Neural cell (in vitro differentiated cells): ENCODE data around the gene FIGNL2. TPM values are rescaled to one million over a fixed set of nuclear protein-coding genes. Genes with fewer than 3 reads are reported as not detected.
"Not testable (repeated sequence)": the region's sequence is repeated elsewhere in the genome, so short reads cannot be mapped to it uniquely, and the experiment has no call there.

Experiments
- H2AFZ ChIP-seq: fragments of 200-600, 300-800 bp; sonication (generic), shearing (Covaris generic); 2 replicates; pipeline ENCODE4 v1.6.0; 2014; ENCODE audit warnings: low read depth, mild to moderate bottlenecking, antibody characterized with exemption, low read length, moderate library complexity
- H3F3A ChIP-seq: fragments of 200-600 bp; shearing (Covaris generic); 2 replicates; pipeline ENCODE4 v1.6.1; 2016; ENCODE audit warnings: mild to moderate bottlenecking, moderate library complexity, mixed read lengths, antibody characterized with exemption, low read length; ENCODE audit not compliant: insufficient read depth, poor library complexity, severe bottlenecking
- H3K27ac ChIP-seq: fragments of 200-600, 300-800 bp; sonication (generic), shearing (Covaris generic); 2 replicates; pipeline ENCODE4 v1.5.1; 2014; ENCODE audit warnings: mild to moderate bottlenecking, low read length, moderate library complexity
- H3K27me3 ChIP-seq: fragments of 300-800, 200-600 bp; sonication (generic), shearing (Covaris generic); 2 replicates; pipeline ENCODE4 v1.6.0; 2014; ENCODE audit warnings: mild to moderate bottlenecking, low read depth, low read length, moderate library complexity; ENCODE audit not compliant: insufficient read depth
- H3K36me3 ChIP-seq: fragments of 300-800, 200-600 bp; sonication (generic), shearing (Covaris generic); 2 replicates; pipeline ENCODE4 v1.5.1; 2014; ENCODE audit warnings: mild to moderate bottlenecking, antibody characterized with exemption, low read length, moderate library complexity; ENCODE audit not compliant: insufficient read depth
- H3K4me2 ChIP-seq: fragments of 300-800, 200-600 bp; sonication (generic), shearing (Covaris generic); 2 replicates; pipeline ENCODE4 v1.6.0; 2014; ENCODE audit warnings: mild to moderate bottlenecking, low read length
- H3K4me3 ChIP-seq: fragments of 300-800, 200-600 bp; sonication (generic), shearing (Covaris generic); 2 replicates; pipeline ENCODE4 v1.5.1; 2014; ENCODE audit warnings: mild to moderate bottlenecking, low read length, moderate library complexity
- H3K79me2 ChIP-seq: fragments of 200-600 bp; shearing (Covaris generic); replicated peaks from 2 replicates; pipeline ENCODE4 v1.6.0; 2014; ENCODE audit warnings: mild to moderate bottlenecking, low read length, moderate library complexity; ENCODE audit not compliant: insufficient read depth
- H3K9ac ChIP-seq: fragments of 300-800, 200-600 bp; sonication (generic), shearing (Covaris generic); 2 replicates; pipeline ENCODE4 v1.6.1; 2016; ENCODE audit warnings: mild to moderate bottlenecking, low read length, mixed read lengths
- H3K9me2 ChIP-seq: fragments of 200-600 bp; shearing (Covaris generic); 2 replicates; pipeline ENCODE4 v1.6.1; 2016; ENCODE audit warnings: mild to moderate bottlenecking, low read length, mixed read lengths; ENCODE audit not compliant: insufficient read depth
- H3K9me3 ChIP-seq: fragments of 200-600, 300-800 bp; sonication (generic), shearing (Covaris generic); 2 replicates; pipeline ENCODE4 v1.6.1; 2016; ENCODE audit warnings: mild to moderate bottlenecking, mixed run types, low read length, moderate library complexity, mixed read lengths
- H4K20me1 ChIP-seq: fragments of 200-600 bp; shearing (Covaris generic); 2 replicates; pipeline ENCODE4 v1.6.1; 2016; ENCODE audit warnings: mild to moderate bottlenecking, mixed run types; ENCODE audit not compliant: insufficient read depth
- CTCF ChIP-seq: fragments of 450-650 bp; IDR thresholded peaks from 2 replicates; pipeline ENCODE4 v1.5.1; 2014; ENCODE audit warnings: antibody characterized with exemption, mild to moderate bottlenecking, moderate library complexity; ENCODE audit not compliant: poor library complexity, severe bottlenecking
- EP300 ChIP-seq: fragments of 450-650 bp; conservative IDR thresholded peaks from 2 replicates; pipeline ENCODE4 v1.6.1; 2014; ENCODE audit warnings: antibody characterized with exemption, mild to moderate bottlenecking, moderate library complexity; ENCODE audit not compliant: poor library complexity, severe bottlenecking
- EZH2 ChIP-seq: fragments of 200-600, 300-800 bp; shearing (Covaris generic), sonication (generic); IDR thresholded peaks from 2 replicates; pipeline ENCODE4 v1.6.1; 2014; ENCODE audit warnings: antibody characterized with exemption, low read length, borderline replicate concordance, mild to moderate bottlenecking; ENCODE audit not compliant: insufficient read depth, poor library complexity, severe bottlenecking
- MXI1 ChIP-seq: fragments of 450-650 bp; conservative IDR thresholded peaks from 2 replicates; pipeline ENCODE4 v1.6.1; 2014; ENCODE audit warnings: antibody characterized with exemption, mild to moderate bottlenecking; ENCODE audit not compliant: poor library complexity, severe bottlenecking
- POLR2AphosphoS5 ChIP-seq: IDR thresholded peaks from 2 replicates; pipeline ENCODE4 v1.6.1; 2012
- RAD21 ChIP-seq: fragments of 450-650 bp; conservative IDR thresholded peaks from 2 replicates; pipeline ENCODE4 v1.6.1; 2014; ENCODE audit warnings: antibody characterized with exemption, mild to moderate bottlenecking, moderate library complexity
- SMC3 ChIP-seq: fragments of 450-650 bp; conservative IDR thresholded peaks from 2 replicates; pipeline ENCODE4 v1.6.1; 2014; ENCODE audit warnings: antibody characterized with exemption, mild to moderate bottlenecking, moderate library complexity; ENCODE audit not compliant: poor library complexity
- TAF1 ChIP-seq: IDR thresholded peaks from 2 replicates; pipeline ENCODE4 v1.6.1; 2012; ENCODE audit warnings: low read depth
- polyA plus RNA-seq: library from polyadenylated mRNA; depleted of rRNA; stranded (reverse); fragments of >200 nt; gene quantifications from 2 replicates; pipeline ENCODE4 v1.2.3, GENCODE V29; 2014
- TF ChIP-seq, protein P1 (sequence below): IDR thresholded peaks from 2 replicates; pipeline ENCODE4 v1.6.1; 2012; ENCODE audit warnings: borderline replicate concordance

FIGNL2 gene
- polyA plus RNA-seq, 1 donor from 2014 or later = 0.21 TPM

GRCh38 chr12:51801027-51801426, 47.5 kb downstream of the FIGNL2 start:
- no peak for TF ChIP-seq CTCF
- TF ChIP-seq POLR2AphosphoS5 = no peak
- no peak for TF ChIP-seq SMC3
- no peak for TF ChIP-seq MXI1
- TF ChIP-seq TAF1 = no peak
- TF ChIP-seq EZH2 = no peak
- TF ChIP-seq, protein P1, sequence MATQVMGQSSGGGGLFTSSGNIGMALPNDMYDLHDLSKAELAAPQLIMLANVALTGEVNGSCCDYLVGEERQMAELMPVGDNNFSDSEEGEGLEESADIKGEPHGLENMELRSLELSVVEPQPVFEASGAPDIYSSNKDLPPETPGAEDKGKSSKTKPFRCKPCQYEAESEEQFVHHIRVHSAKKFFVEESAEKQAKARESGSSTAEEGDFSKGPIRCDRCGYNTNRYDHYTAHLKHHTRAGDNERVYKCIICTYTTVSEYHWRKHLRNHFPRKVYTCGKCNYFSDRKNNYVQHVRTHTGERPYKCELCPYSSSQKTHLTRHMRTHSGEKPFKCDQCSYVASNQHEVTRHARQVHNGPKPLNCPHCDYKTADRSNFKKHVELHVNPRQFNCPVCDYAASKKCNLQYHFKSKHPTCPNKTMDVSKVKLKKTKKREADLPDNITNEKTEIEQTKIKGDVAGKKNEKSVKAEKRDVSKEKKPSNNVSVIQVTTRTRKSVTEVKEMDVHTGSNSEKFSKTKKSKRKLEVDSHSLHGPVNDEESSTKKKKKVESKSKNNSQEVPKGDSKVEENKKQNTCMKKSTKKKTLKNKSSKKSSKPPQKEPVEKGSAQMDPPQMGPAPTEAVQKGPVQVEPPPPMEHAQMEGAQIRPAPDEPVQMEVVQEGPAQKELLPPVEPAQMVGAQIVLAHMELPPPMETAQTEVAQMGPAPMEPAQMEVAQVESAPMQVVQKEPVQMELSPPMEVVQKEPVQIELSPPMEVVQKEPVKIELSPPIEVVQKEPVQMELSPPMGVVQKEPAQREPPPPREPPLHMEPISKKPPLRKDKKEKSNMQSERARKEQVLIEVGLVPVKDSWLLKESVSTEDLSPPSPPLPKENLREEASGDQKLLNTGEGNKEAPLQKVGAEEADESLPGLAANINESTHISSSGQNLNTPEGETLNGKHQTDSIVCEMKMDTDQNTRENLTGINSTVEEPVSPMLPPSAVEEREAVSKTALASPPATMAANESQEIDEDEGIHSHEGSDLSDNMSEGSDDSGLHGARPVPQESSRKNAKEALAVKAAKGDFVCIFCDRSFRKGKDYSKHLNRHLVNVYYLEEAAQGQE = no peak
- TF ChIP-seq RAD21 = no peak
- TF ChIP-seq EP300 = no peak
- no peak overlapping the region for H3K27ac ChIP-seq

GRCh38 chr12:51798501-51798900, 50.0 kb downstream of the FIGNL2 start:
- Histone ChIP-seq H3F3A (no peaks in the 10 kb centered on the region), H3K4me2 (no peak overlapping the region), H3K9ac (no peak overlapping the region), H3K9me3 (no peaks in the 10 kb centered on the region), H2AFZ (no peak overlapping the region), H3K27me3 (no peaks in the 10 kb centered on the region), H3K4me3 (no peak overlapping the region), H3K79me2 (no peaks in the 10 kb centered on the region), H3K9me2 (no peaks in the 10 kb centered on the region), H4K20me1 (no peaks in the 10 kb centered on the region), H3K36me3 (no peaks in the 10 kb centered on the region), H3K27ac (no peak overlapping the region)
- no peak for TF ChIP-seq TAF1
- no peak for TF ChIP-seq SMC3
- TF ChIP-seq RAD21 = no peak
- TF ChIP-seq CTCF = no peak
- TF ChIP-seq, protein P1 = no peak
- TF ChIP-seq EP300 = no peak
- TF ChIP-seq MXI1 = no peak
- TF ChIP-seq POLR2AphosphoS5 = no peak
- TF ChIP-seq EZH2 = no peak

More at GRCh38 chr12:51801027-51801426, 47.5 kb downstream of the FIGNL2 start:
- no peaks in the 10 kb centered on the region for H4K20me1 ChIP-seq
- H3K27me3 ChIP-seq = no peaks in the 10 kb centered on the region
- no peak overlapping the region for H3K4me2 ChIP-seq
- H3K9ac ChIP-seq = no peak overlapping the region
- H3K36me3 ChIP-seq = no peaks in the 10 kb centered on the region
- no peaks in the 10 kb centered on the region for H3K79me2 ChIP-seq
- no peaks in the 10 kb centered on the region for H3K9me3 ChIP-seq
- H3K4me3 ChIP-seq = no peak overlapping the region
- no peaks in the 10 kb centered on the region for H3F3A ChIP-seq
- H2AFZ ChIP-seq = no peak overlapping the region
- no peaks in the 10 kb centered on the region for H3K9me2 ChIP-seq

GRCh38 chr12:51798051-51798450, 50.5 kb downstream of the FIGNL2 start:
- not testable (repeated sequence) for H3K4me2 ChIP-seq, H2AFZ ChIP-seq, H3F3A ChIP-seq, H3K4me3 ChIP-seq, H3K9me3 ChIP-seq, H3K27me3 ChIP-seq, H3K27ac ChIP-seq, H3K9me2 ChIP-seq, H3K36me3 ChIP-seq, H3K9ac ChIP-seq, H4K20me1 ChIP-seq, H3K79me2 ChIP-seq
